Smooth muscle cell (in vitro differentiated cells): Measurements from ENCODE around the gene CTDP1. TPM values are rescaled to one million over a fixed set of nuclear protein-coding genes. Genes with fewer than 3 reads are reported as not detected.

Experiments
- DNase-seq: peaks from one replicate; lab custom pipeline; 2025; ENCODE audit not compliant: unreplicated experiment; lab: John Stamatoyannopoulos, UW
- H2AFZ ChIP-seq: fragments of 200-600 bp; sonication (generic); 2 replicates; pipeline ENCODE4 v1.6.0; 2016; ENCODE audit warnings: antibody characterized with exemption, low read depth, mild to moderate bottlenecking
- H3F3A ChIP-seq: fragments of 200-600 bp; sonication (generic); 2 replicates; pipeline ENCODE4 v1.6.0; 2017; ENCODE audit warnings: antibody characterized with exemption, low read depth
- H3K27ac ChIP-seq: fragments of 200-600 bp; sonication (generic); 2 replicates; pipeline ENCODE4 v1.5.1; 2016; ENCODE audit warnings: low read depth, mild to moderate bottlenecking
- H3K27me3 ChIP-seq: fragments of 200-600 bp; sonication (generic); 2 replicates; pipeline ENCODE4 v1.6.1; 2016; ENCODE audit warnings: low read depth, mild to moderate bottlenecking
- H3K36me3 ChIP-seq: fragments of 200-600 bp; sonication (generic); 2 replicates; pipeline ENCODE4 v1.5.1; 2016; ENCODE audit warnings: low read depth
- H3K4me1 ChIP-seq: fragments of 200-600 bp; sonication (generic); 2 replicates; pipeline ENCODE4 v1.5.1; 2016; ENCODE audit warnings: low read depth
- H3K4me2 ChIP-seq: fragments of 200-600 bp; sonication (generic); 2 replicates; pipeline ENCODE4 v1.6.0; 2016; ENCODE audit warnings: mild to moderate bottlenecking
- H3K4me3 ChIP-seq: fragments of 200-600 bp; sonication (generic); 2 replicates; pipeline ENCODE4 v1.5.1; 2016; ENCODE audit warnings: mild to moderate bottlenecking
- H3K79me2 ChIP-seq: fragments of 200-600 bp; sonication (generic); 2 replicates; pipeline ENCODE4 v1.6.0; 2016; ENCODE audit warnings: low read depth, mild to moderate bottlenecking
- H3K9ac ChIP-seq: fragments of 200-600 bp; sonication (generic); 2 replicates; pipeline ENCODE4 v1.6.0; 2016; ENCODE audit warnings: low read depth
- H3K9me3 ChIP-seq: fragments of 200-600 bp; sonication (generic); replicated peaks from 2 replicates; pipeline ENCODE4 v1.5.1; 2016; ENCODE audit warnings: low read depth
- H4K20me1 ChIP-seq: fragments of 200-600 bp; sonication (generic); 2 replicates; pipeline ENCODE4 v1.6.0; 2016; ENCODE audit warnings: low read depth
- WGBS: methylation state at CpG from one replicate; pipeline ENCODE4 v1.1.7; 2016; ENCODE audit warnings: low lambda C conversion rate; 5-methylcytosine and 5-hydroxymethylcytosine counted together
- polyA plus RNA-seq: library from polyadenylated mRNA; unstranded; fragments of >200 nt; fragmentation: Nextera tagmentation; extraction: Ambion mirVana; gene quantifications from 2 replicates; pipeline ENCODE4 v1.2.1, GENCODE V29; 2016
- total RNA-seq: library from RNA; depleted of rRNA; stranded (reverse); fragments of >200 nt; gene quantifications from 2 replicates; pipeline ENCODE4 v1.2.3, GENCODE V29; 2014
- TF ChIP-seq, protein P1 (sequence below): fragments of 200-600 bp; sonication (generic); IDR thresholded peaks from 2 replicates; pipeline ENCODE4 v1.5.1; 2017; ENCODE audit warnings: borderline replicate concordance, mild to moderate bottlenecking, antibody characterized with exemption; ENCODE audit not compliant: insufficient read depth, poor library complexity, severe bottlenecking

CTDP1 gene
- total and polyA plus RNA-seq, 2 experiments from 2014 or later: 14.1 to 18.4 TPM

DNA sequence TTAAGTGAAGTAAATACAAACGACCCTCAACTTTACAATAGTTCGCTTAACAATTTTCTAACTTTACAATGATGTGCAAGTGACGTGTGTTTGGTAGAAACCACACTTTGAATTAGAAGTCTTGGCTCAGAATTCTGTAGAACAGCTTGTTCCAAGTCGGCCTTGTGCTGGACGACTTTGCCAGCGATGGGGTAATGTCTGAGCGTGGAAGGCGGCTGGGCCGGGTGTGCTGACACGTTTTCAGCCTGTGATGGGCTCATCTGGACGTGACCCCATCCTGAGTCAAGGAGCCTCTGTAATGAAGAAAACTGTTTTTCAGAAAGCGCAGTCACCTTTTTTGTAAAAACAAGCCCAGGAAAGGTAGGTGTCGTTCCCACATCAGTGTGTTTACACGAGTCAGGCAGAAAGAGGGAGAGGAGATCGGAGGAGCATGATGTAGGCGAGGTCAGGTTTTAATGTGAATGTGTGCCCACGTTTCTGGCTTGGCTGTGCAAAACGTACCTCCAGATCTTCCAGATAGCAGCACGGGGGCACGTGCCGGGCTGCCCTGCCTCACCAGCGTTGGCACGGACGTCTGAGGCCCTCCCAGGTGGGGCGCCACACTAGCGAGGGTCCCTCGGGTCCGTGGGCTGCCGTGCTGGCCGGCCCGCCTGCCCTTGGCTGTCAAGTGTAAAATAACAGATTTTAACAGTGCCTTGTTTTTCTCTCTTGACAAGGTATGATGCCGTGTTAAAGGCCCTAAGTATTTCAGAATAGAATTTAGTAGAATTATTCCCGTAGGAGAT is 54.6 kb downstream of the CTDP1 start:
- Histone ChIP-seq H3K4me1 (no peaks in the 10 kb centered on the region), H3K79me2 (no peaks in the 10 kb centered on the region), H2AFZ (no peak overlapping the region), H3K4me3 (no peak overlapping the region), H3K27me3 (no peaks in the 10 kb centered on the region), H4K20me1 (no peaks in the 10 kb centered on the region), H3F3A (no peaks in the 10 kb centered on the region), H3K36me3 (peaks cover 8% of the 10 kb centered on the region), H3K27ac (no peak overlapping the region), H3K9ac (no peak overlapping the region), H3K4me2 (no peak overlapping the region), H3K9me3 (peaks cover 12% of the 10 kb centered on the region)
- WGBS: 95% methylated on average over 33 of the region's 33 CpGs
- TF ChIP-seq, protein P1, sequence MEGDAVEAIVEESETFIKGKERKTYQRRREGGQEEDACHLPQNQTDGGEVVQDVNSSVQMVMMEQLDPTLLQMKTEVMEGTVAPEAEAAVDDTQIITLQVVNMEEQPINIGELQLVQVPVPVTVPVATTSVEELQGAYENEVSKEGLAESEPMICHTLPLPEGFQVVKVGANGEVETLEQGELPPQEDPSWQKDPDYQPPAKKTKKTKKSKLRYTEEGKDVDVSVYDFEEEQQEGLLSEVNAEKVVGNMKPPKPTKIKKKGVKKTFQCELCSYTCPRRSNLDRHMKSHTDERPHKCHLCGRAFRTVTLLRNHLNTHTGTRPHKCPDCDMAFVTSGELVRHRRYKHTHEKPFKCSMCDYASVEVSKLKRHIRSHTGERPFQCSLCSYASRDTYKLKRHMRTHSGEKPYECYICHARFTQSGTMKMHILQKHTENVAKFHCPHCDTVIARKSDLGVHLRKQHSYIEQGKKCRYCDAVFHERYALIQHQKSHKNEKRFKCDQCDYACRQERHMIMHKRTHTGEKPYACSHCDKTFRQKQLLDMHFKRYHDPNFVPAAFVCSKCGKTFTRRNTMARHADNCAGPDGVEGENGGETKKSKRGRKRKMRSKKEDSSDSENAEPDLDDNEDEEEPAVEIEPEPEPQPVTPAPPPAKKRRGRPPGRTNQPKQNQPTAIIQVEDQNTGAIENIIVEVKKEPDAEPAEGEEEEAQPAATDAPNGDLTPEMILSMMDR: no peak
- no peak for DNase-seq

- Histone ChIP-seq H3K4me3 (no peak overlapping the region), H3K4me2 (no peak overlapping the region), H3K27ac (no peak overlapping the region), H3K9ac (no peak overlapping the region), H3K36me3 (peaks cover 8% of the 10 kb centered on the region), H3K27me3 (no peaks in the 10 kb centered on the region), H3F3A (no peaks in the 10 kb centered on the region), H2AFZ (no peak overlapping the region), H3K79me2 (no peaks in the 10 kb centered on the region), H3K4me1 (no peaks in the 10 kb centered on the region), H3K9me3 (peaks cover 12% of the 10 kb centered on the region), H4K20me1 (peaks cover 2% of the 10 kb centered on the region)
- no peak for DNase-seq
- WGBS: 98% methylated on average over 60 of the region's 63 CpGs
- TF ChIP-seq, protein P1: no peak
Observed at GRCh38 chr18:79735071-79735980, 55.7 kb downstream of the CTDP1 start.

- Histone ChIP-seq H3K79me2 (no peaks in the 10 kb centered on the region), H3K4me1 (no peaks in the 10 kb centered on the region), H3K4me2 (no peak overlapping the region), H3K27me3 (no peaks in the 10 kb centered on the region), H2AFZ (no peak overlapping the region), H4K20me1 (peaks cover 3% of the 10 kb centered on the region), H3K9ac (no peak overlapping the region), H3K9me3 (peaks cover 12% of the 10 kb centered on the region), H3K27ac (no peak overlapping the region), H3K36me3 (peaks cover 5% of the 10 kb centered on the region), H3F3A (no peaks in the 10 kb centered on the region), H3K4me3 (no peak overlapping the region)
- 94% methylated on average over 18 of the region's 25 CpGs for WGBS
- TF ChIP-seq, protein P1: no peak
- no peak for DNase-seq
Observed at GRCh38 chr18:79736230-79736629, 56.6 kb downstream of the CTDP1 start.
